C4-2B (cell line): Measurements from ENCODE around the gene KLC1.

Experiments
- ZFX ChIP-seq: fragments of 450-650 bp; IDR thresholded peaks from 2 replicates; pipeline ENCODE4 v1.6.1; 2017
- TF ChIP-seq, protein P1 (sequence below): fragments of 450-650 bp; conservative IDR thresholded peaks from 2 replicates; pipeline ENCODE4 v1.5.1; 2017; ENCODE audit warnings: mild to moderate bottlenecking

DNA sequence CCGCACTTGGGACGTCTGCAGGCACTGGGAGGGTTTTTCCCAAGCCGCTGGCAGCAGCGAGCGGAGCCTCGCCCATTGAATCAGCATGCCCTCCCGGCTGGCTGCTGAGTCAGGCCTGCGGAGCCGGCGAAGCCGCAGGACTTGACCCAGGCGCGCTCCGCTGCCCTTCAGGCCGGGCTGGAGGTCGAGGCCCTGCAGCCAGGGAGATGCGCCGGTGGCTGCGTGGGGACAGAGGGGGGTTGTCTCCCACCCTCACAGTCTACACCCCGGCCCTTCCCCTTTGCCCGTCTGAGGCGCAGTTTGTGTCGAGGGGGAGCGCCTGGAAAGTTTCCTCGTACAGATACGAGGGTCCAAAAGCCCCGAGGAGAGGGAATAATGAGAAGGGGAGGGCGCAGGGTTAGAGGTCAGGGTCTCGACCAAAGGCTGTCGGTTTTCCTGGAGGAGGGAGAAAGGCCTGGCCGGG is 759 bp upstream of the KLC1 start:
- TF ChIP-seq, protein P1, sequence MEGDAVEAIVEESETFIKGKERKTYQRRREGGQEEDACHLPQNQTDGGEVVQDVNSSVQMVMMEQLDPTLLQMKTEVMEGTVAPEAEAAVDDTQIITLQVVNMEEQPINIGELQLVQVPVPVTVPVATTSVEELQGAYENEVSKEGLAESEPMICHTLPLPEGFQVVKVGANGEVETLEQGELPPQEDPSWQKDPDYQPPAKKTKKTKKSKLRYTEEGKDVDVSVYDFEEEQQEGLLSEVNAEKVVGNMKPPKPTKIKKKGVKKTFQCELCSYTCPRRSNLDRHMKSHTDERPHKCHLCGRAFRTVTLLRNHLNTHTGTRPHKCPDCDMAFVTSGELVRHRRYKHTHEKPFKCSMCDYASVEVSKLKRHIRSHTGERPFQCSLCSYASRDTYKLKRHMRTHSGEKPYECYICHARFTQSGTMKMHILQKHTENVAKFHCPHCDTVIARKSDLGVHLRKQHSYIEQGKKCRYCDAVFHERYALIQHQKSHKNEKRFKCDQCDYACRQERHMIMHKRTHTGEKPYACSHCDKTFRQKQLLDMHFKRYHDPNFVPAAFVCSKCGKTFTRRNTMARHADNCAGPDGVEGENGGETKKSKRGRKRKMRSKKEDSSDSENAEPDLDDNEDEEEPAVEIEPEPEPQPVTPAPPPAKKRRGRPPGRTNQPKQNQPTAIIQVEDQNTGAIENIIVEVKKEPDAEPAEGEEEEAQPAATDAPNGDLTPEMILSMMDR = no peak
- no peak for TF ChIP-seq ZFX
